C4-2B (cell line): ENCODE measurements around the gene IMMT.

ENCODE experiments used
- CTCF ChIP-seq: fragments of 450-650 bp; conservative IDR thresholded peaks from 2 replicates; pipeline ENCODE4 v1.5.1; 2017; ENCODE audit warnings: mild to moderate bottlenecking
- ZFX ChIP-seq: fragments of 450-650 bp; IDR thresholded peaks from 2 replicates; pipeline ENCODE4 v1.6.1; 2017

GRCh38 chr2:86227685-86228084 is 32.4 kb upstream of the IMMT start:
- TF ChIP-seq CTCF: no peak
- no peak for TF ChIP-seq ZFX
